HG03565 (cell line): ENCODE measurements around the gene BCO1.

Experiments used
- ATAC-seq: cut with Tn5 transposase; IDR thresholded peaks from one replicate; pipeline ENCODE4 v1.9.1; 2021; ENCODE audit warnings: mild to moderate bottlenecking, moderate library complexity; ENCODE audit not compliant: unreplicated experiment

BCO1 gene

GRCh38 chr16:81315271-81316175 lies 77.0 kb downstream of the BCO1 start:
- ATAC-seq = peak; percentile 8

DNA sequence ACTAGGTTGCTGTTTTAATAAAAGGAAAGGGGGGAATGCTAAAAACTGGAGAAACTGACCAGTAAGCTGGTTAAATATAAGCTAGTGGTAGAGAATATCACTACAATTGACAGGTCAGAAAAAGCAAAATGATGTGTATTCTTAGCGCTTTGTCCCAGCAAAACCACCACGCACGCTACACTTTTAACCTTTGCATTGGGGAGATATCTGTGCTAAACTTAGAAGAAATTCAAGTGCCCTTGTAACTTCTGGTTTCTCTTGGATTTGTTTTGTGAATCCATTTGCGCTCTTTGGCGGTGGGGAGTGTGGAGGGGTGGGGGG lies 77.6 kb downstream of the BCO1 start:
- ATAC-seq = no peak

GRCh38 chr16:81318711-81319110 lies 80.2 kb downstream of the BCO1 start:
- ATAC-seq = no peak

DNA sequence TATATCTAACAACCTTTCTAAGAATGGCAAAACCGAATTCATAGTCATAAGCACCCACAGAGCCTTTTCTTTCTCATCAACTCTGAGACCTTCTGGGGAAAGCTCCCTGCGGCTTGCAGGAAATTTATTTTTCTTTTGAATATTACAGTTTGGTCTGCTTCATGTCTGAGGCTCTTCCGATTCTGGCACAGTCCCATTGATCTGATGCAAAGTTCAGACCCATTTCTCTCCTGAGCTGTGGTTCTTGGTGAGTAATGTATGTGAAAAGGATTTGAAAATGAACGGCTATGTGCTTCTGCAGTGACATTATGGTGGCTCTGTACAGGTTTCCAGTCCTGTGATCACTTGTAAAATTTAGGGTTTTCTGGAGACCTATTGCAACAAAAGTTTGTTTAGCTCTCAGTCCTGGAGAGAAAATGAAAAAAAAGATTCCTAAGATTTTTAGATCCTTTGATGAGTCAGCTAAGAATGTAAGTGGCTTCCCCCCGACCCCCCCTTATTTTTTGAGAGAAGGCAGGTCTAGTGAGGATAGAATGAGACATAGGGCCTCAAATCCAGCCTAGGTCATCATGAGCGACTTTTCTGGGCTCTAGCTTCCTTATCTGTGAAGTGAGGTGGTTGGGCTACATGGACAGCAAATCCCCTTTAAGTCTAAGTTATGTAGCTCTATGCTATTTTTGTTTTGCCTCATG lies 80.9 kb downstream of the BCO1 start:
- no peak for ATAC-seq

DNA sequence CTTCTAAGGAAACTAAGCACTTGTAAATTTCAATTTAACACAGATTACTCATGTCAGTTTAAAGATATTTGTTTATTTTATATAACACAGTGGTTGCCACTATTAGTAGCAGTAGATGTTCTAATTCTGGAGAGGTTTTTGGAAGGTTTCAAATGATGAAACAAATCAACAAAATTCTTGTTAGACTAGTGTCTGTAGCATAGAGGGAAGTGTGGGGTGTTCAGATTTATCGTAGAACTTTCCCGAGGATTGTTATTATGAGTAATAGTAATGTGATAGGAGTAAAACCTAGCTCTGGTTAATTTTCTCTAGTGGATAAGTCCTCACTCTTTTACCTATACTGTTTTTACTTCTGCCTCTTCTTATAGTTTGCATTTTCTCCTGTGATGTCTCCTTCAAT lies 82.5 kb downstream of the BCO1 start:
- ATAC-seq = no peak

DNA sequence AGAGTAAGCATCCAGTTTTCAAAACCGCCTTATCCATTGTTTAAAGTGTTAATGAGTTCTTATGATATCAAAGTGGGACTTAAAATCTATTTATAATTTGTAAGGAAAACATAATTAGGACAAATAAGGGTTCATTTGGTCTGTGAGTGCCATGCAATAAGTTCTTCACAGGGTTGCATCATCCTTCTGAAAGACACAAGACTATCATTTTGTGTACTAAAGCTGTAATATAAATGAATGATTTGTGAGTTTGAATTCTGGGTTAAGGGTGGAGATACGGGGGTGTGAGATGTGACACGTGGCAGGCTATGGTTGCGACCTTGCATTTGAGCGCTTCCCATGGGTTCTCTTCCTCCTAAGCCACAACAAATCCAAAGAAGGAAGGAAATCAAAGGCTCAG lies 83.0 kb downstream of the BCO1 start:
- ATAC-seq = no peak

DNA sequence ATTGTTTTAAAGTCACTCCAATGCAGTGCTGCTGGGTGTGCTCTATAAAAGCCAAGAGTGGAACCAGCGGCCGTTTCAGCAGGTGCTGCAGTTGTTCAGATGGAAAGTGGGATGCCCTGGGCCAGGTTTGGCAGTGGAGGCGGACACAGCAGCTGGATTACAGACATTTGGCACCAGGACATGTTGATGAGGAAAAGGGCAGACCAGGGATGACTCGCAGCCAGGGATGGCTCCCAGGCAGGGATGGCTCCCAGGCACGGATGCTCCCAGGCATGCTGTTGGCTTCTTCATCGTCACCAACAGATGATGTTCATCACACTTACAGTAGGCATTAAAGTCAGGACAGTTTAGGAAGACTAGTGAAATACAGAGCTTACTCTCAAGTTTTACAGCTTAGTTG lies 86.3 kb downstream of the BCO1 start:
- ATAC-seq = no peak

DNA sequence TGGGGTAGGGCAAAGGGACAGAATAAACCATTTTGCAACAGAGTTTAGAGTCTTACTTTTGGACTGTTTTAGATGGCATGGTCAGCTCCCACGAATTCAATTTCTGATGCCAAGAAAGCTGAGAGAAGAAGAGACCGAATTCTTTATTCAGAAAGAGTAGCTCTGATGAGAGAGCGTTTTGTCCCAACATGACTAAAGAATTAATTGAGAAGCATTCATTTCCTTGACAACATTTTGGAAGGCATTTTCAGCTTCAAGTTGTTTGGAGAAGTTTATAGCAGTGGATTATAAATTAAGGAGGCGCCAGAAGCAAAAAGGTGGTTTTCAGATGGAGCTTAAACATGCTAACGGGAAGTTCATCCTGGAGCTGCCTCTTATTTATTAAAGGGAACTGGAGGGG lies 88.5 kb downstream of the BCO1 start:
- no peak for ATAC-seq

DNA sequence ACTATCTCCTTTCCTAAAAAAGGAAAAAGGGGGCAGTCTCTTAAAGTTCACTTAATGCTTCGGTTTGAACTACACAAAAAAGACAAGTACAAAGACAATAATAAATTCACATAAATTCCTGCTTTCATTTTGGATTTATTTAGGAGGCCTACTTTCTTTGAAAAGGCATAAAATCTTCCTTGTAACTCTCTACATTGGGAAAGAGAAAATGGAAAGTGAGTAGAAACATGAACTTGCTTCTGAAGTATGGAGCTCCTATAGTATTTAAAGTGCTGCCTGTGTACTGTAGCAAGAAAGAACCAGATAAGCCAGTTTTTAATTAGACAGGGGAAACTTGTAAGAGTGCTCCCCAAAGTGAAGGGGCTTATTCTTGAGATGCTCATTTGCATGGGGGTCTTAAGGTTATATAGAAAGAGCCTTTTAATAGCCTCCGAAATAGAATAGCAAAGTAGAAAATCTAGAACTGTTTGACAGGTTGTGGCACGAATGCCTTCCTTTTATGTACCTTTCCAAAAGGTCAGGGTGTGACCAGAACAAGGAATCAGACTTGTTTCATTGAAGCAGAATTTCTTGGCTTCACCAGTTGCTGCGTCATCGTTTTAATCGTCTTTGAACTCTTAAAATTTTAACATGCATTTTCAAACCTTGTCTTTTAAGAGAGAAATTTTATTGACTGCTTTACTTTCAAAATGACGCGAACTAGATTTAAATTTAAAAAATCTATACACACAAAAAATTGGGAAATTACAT lies 89.1 kb downstream of the BCO1 start:
- no peak for ATAC-seq

DNA sequence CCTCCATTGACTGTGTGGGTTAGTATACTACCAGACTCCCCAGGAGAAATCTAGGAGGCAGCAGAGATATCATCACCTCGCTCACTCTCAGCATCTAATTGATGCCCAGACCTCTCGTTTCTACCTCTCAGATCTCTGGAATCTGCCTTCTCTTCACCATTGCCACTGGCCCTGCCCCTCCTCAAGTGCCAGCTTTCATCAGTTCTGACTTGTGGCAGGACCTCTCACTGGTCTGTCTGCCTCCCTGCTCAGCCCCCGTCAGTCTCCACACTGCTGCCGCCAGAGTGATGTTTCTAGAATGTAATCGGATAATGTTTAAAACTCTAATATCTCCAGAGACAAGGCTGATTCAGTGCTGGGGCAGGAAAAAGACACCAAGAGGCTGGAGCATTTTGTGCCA lies 91.5 kb downstream of the BCO1 start:
- ATAC-seq = no peak

DNA sequence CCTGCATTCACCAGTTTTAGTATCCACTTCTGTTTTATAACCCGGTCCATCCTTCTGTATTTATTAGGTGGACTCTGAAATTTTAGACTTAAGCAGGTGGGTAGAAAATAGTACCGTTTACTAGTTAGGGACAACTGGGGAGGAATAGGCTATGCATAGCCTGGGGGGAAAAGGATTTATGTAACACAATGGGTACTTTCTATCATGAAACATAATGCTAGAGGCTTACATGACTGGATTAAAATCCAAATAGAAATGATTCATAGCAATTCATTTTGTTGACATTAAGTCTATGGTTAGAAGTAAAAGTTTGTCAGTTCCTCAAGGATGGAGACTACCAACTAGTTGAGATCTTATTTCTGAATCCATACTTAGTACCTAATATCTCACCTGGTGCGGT lies 94.9 kb downstream of the BCO1 start:
- no peak for ATAC-seq

GRCh38 chr16:81335669-81336068 lies 97.2 kb downstream of the BCO1 start:
- ATAC-seq = no peak

DNA sequence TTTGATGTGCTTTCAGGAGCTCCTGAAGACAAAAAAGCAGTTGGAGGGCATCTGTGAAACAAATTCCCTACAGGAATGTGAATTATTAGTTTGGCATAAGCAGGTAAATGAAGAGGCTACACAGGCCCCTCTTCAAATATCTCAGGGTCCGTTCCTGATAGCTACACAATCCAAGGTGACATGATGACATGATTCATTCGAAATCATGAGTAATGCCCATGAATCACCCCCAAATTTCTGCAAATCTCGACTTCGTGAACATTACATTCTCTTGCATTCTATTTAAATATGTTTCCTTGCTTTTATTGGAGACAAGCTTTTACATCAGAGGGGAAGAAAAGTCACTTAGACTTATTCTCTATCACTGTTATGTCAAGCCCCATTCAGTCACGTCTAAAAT lies 98.6 kb downstream of the BCO1 start:
- no peak for ATAC-seq
